Activated gamma-delta T cell (primary cell): Measurements from ENCODE around the gene BUD31.
"Not testable (repeated sequence)": the region's sequence is repeated elsewhere in the genome, so short reads cannot be mapped to it uniquely, and the experiment has no call there.

Experiments
- DNase-seq: peaks from one replicate; lab custom pipeline; 2025; lab: John Stamatoyannopoulos, UW

The BUD31 gene

DNA sequence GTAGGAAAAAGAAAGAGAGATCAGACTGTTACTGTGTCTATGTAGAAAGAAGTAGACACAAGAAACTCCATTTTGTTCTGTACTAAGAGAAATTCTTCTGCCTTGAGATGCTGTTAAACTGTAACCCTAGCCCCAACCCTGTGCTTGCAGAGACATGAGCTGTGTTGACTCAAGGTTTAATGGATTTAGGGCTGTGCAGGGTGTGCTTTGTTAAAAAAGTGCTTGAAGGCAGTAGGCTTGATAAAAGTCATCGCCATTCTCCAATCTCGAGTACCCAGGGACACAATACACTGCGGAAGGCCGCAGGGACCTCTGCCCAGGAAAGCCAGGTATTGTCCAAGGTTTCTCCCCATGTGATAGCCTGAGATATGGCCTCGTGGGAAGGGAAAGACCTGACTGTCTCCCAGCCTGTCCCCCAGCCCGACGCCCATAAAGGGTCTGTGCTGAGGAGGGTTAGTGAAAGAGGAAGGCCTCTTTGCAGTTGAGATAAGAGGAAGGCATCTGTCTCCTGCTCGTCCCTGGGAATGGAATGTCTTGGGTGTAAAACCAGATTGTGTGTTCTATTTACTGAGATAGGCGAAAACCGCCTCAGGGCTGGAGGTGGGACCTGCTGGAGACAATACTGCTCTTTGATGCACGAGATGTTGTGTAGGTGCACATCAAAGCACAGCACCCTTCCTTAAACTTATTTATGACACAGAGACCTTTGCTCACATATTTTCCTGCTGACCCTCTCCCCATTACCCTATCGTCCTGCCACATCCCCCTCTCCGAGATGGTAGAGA is 23.2 kb downstream of the BUD31 start:
- DNase-seq: not testable (repeated sequence)

DNA sequence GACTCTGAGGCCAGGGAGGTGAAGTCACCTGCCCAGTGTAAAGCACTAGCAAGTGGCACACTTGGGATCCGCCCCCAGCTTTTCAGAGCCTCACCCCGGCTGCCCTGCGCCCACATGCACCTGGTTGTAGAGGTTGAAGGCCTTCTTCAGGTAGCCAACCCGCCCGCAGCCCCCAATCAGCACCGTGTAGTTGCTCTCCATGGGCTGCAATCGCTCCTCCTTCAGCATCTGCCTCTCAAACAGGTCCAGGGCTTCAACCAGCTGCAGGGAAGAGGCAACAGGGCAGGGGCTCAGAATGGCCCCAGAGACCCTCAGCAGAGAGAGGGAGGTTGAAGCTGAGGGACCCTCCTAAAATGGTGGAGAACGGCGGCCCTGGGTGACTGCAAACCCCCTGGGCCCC is 24.4 kb downstream of the BUD31 start:
- no peak for DNase-seq

DNA sequence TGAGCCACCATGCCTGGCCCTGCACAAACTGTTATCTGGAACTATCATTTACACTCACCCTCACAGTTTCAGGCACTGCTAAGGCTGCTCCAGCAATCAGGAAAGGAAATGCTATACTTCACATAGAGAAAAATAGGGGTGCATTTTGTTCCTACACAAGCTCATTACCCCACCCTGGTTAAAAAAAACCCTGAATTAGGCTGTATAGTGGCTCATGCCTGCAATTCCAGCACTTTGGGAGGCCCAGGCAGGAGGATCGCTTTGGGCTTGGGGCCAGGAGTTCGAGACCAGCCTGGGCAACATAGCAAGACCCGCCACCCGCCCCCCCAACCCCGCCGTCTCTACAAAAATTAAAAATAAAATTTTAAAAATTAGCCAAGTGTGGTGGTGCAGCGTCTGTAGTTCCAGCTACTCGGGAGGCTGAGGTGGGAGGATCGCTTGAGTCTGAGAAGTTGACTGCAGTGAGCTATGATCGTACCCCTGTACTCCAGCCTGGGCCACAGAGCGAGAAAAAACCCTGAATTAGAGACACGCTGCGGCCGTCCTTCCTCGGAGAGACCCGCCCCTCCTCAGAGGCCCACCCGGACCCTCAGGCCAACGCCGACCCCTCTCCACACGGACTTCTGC is 29.3 kb downstream of the BUD31 start:
- no peak for DNase-seq

DNA sequence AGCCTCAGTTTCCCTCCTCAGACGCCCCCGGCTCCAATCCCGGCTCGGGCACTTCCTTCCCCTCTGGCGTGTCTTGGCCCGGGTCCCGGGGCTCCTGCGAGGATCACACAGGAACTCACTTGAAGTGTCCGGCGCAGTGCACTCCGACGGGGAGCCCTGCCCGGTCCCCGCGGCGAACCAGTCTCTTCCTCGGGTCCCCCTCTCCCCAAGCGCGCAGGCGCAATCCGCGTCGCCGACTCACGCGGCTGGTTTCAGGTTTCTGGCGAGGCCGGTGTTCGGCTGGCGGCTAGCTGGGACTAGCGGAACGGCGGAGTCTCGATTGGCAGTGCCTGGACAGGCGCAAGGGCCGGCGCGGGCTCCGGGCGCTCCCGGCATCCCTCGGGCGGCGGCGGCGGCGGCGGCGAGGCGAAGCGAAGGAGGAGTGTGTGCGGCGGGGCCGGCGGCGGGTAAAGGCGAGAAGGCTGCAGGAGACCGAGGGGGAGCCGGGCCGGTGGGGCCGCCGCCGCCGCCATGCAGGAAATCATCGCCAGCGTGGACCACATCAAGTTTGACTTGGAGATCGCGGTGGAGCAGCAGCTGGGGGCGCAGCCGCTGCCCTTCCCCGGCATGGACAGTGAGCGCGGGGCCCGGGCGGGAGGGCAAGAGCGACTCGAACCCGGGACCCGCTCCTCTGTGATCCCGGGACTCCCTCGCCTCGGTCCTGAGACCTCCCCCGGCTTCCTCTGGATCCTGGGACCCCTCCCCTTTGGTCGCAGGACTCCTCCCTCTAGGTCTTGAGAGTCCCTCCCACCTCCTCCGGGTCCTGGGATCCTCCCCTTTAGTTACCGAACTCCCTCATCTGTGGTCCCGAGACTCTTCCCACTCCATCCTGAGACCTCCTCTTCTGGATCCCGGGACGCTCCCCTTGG is 30.1 kb downstream of the BUD31 start, which contains the start of the genes CPSF4 and PTCD1:
Gene CPSF4 (plus strand): TSS at position 371 of the 908 bp plus-strand sequence. CDS start 140 bp downstream, at position 511.
Gene PTCD1 (minus strand): TSS at position 226 of the 908 bp plus-strand sequence. CDS start 3,556 bp downstream, outside the sequence.
- peak; percentile 82 for DNase-seq

DNA sequence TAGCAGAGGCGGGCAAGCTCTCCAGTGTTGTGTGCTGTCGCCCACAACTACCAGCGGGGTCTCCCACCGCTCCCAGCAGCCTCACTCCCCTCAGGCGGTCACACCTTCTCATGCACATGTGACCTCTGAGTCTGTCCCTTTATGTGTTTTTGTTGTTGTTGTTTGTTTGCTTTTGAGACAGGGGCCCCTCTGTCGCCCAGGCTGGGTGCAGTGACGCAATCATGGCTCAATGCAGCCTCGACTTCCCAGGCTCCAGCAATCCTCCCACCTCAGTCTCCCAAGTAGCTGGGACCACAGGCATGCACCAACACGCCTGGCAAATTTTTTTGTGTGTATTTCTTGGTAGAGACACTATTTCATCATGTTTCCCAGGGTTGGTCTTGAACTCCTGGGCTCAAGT is 31.4 kb downstream of the BUD31 start:
- no peak for DNase-seq

DNA sequence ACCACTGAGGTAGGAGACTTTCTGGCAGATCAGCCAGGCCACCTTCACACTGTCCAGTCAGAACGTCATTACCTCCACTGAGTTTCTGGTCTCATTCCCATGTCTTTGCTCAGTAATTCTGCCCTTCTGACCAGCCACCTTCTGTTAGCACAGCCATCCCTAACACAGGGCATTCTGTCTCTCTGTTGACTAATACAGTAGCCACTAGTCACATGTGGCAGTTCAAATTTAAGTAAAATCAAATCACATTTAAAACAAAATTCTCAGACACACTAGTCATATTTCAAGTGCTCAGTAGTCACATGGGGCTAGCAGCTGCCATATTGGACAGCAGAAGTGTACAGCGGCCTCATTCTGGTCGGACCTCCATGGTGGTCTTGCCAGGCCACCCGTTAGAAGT is 37.3 kb downstream of the BUD31 start:
- DNase-seq: no peak

DNA sequence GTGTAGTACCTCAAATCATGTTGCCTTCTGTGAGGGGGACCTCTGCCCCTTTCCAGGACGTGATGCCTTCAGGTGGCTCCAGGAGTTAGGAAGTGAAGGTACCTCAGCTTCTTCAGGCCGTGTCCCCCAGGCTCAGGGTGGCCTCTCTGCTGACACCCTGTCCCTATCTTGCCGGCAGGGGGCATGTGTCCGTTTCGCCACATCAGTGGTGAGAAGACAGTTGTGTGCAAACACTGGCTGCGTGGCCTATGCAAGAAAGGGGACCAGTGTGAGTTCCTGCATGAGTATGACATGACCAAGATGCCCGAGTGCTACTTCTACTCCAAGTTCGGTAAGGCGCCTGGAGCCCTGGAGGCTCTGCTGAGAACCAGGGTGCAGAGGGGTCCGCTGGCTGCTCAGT is 39.2 kb downstream of the BUD31 start:
- DNase-seq: no peak

DNA sequence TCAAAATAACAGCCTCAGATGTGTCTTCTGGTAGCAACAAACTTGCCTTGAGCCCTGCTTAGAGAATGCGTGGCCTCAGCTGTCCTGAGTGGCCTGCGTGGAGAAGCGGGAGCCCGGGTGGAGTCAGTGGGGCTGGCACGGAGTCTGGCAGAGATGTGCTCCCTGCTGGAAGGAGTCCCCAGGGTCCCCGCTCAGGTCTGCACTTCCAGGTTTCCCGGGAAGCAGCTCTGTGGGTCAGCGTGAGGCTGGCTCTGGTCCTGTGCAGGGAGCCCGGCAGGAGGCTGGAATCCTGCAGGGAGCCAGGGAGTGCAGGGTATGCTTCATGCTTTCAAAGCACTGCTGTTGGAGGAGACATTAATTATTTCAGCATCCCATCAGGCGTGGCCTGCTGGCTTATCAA is 40.1 kb downstream of the BUD31 start:
- no peak for DNase-seq

DNA sequence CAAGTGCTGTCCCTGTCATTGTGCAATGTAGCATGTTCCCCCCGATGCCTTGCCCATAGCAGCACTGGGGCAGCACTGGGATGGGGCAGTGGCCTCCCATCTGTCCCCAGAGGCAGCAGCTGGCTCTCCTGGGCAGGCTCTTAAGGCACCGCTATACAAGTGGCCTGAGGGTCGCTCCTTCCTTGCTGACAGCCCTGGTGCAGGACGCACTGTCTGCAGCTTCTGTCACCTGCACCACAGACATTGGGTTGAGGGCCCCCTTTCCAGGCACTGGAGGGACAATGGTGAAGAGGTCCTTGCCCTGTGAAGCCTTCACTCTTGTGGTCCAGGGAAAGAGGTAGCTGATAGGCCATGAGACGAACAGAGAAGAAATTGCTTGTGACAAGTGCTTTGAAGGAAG is 40.6 kb downstream of the BUD31 start:
- no peak for DNase-seq

DNA sequence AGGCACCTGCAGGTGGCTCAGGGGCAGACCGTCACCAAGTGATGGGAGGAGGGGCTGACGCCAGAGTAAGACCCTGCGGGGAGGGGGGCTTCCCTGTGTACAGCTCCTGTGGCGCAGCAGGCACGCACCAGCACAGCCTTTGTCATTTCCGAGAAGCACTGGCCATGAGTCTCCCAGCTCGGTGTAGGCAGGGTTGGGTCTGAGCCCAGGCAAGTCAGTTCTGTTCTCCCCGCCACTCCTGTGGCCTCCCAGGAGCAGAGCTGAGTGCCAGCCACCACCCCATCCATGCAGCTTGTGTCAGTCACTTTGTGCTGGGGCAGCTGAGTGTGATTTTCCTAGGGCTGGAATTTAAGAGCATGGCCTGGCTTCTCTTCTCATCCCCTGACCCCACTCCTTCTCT is 43.2 kb downstream of the BUD31 start:
- no peak for DNase-seq

DNA sequence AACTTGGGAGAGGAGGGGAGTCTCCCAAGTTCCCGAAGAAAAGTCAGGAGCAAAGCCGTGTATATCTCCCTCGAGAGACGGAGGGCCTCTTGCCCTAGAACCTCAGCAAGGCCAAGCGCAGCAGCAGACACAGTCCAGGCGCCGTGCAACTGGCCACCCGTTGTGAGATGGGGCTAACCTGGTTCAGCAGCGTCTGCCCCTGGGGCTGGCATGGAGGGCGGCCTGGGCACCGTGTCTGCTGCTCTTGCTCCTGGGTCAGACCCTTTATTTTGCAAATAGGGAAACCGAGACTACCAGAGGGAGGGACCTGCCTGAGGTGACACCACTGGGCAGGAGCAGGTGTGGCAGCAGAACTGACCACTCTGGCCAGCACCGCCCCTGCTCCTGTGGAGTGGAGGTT is 43.8 kb downstream of the BUD31 start:
- no peak for DNase-seq

DNA sequence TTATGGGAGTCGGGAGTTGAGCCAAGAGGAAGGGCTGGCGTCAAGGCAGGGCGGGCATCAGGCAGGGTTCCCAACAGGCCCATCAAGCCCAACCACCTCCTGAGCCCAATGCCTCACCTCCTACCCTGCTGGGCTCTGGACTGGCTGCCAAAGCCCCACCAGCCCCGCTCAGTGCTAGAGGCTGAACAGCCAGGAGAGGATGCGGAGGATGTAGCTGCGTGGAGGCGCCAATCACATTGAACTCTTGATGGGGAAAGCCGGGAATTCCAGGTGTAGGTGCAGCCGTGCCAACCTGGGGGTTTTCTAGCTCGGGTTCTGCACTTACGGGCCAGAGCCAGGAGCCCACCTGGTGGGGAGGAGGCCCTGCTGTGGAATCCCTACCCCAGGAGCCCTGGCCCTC is 44.3 kb downstream of the BUD31 start:
- DNase-seq: no peak

DNA sequence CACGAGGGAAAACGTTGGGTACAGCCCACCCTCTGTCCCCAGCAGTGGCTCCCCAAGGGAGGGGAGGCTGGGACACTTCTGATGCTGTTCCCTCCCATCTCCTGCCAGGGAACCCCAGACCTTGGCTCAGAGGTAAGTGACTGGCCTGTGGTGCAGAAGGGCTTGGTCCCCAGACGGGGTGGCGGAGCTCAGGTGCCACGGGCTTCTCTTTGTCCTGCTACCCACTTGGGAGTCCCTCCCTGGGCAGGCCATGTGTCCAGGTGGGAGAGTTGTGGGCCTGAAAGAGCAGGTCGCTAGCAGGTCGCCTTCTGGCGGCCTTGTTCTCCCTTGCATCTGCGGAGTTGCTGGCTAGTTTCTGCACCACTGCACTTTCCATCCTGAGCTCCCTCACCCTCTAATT is 47.1 kb downstream of the BUD31 start:
- no peak for DNase-seq

DNA sequence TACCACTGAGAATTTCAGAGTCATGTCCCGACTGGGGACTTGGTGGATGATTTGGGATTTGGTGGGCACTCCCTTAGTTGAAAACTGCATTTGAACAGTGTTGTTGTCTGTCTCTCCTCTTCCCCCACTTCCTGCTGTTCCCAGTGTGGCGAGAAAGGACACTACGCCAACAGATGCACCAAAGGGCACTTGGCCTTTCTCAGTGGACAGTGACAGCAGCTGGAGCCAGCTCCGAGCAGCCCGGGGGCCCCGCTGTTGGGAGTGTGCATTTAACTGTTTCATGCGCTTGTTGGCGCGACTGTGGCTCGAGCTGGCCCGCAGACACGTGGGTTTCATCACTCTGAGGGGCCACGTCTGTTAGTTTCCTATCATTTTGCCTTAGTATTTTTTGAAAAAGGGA is 47.5 kb downstream of the BUD31 start:
- DNase-seq: no peak

DNA sequence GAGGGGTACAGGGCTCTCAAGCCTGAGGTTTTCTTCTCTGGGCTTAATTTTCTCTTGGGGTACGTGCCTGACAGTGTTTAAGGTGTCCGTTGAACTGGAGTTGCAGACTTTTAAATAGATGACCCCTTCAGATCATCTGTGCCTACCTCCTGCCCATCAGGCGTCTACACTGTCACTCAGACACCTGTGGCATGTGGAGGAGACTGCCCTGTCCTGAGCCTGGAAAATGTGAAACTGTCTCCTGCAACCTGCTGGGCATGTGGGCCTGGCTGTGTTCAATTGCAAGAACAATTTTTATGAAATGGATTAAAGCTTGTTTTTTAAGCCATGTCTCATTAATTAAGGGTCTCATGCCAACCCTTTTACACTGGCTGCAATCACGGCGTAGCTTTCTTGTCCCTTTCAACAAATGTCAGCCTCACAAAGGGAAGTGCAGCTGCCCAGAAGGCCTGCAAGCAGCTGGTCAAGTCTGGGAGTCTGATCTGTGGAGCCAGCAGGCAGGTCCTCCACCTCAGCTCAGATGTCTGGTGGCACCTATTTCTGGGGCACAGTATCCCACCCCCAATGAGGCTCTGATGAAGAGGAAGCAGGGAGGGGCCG is 48.4 kb downstream of the BUD31 start:
- DNase-seq: no peak

DNA sequence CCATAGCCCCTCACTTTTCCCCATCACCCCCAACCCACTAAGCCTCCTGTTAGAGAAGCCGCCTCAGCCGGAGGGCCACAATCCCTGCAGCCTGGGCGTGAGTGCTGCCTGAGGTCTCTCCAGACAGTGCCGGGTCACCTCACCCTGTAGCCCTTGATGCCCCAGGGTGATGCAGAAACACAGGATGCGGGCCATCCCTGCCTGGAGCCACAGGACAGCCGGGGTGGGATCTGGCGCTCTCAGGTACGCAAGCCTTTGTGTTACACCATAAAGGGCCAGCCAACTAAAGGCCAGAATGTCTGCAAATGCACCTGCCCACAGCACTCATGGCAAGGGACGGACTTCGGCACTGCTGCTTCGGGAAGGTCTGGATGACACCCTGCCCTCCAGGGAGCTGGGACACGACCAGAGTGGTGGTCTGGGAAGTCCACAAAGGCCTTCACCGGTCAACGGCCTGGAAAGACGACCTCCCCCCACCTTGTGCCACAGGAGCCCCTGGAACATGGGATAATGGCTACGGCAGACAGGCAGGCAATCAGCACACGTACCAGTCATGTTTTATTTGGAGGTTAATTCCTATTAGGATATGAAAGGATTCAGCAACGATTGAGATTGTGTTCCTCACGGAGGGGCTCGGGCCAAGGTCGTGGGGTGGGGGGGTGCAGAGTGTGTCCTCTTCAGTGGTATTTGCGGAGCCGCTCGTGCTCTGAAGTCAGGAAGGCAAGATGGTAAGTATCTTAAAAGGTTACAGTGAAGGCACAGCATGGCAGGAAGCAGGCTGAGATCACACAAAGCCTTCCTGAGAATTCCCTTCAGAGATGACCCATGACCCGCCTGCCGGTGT is 49.1 kb downstream of the BUD31 start:
- DNase-seq: no peak

DNA sequence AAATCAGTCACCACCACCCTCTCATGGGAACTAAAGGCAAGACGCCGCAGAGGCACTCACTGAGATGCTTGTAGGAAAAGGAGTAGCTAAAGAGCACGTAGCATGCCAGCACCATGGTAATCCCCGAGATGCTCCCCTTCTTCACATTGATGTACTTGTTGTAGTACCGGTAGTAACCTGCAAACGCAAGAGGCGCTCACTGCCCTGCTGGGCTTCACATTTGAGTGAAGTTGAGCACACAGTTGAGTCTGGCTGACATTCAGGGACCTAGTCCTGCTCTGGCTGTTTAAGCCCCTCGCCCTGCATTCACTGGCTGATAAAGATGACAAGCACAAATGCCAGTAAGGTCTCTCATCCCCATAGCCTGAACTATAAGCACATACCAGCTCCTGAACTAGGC is 50.3 kb downstream of the BUD31 start:
- no peak for DNase-seq

DNA sequence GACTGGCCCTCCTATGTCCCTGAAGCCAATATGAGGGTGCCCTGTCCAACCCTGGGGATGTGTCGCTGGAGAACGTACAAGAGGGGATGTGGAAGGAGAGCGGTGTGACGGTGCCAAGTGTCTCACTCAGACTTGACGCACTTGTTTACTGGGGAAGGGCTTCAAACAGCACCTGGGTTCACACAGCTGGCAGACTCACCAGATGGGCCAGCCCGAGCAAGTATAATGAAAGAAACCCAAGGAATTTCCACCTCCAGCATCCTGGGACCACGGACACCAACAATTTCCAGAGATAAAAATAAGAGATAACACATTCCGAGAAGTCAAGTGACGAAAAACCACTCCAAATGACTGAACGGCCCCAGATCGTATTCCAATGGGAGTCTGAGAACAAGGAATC is 51.9 kb downstream of the BUD31 start:
- DNase-seq: no peak

DNA sequence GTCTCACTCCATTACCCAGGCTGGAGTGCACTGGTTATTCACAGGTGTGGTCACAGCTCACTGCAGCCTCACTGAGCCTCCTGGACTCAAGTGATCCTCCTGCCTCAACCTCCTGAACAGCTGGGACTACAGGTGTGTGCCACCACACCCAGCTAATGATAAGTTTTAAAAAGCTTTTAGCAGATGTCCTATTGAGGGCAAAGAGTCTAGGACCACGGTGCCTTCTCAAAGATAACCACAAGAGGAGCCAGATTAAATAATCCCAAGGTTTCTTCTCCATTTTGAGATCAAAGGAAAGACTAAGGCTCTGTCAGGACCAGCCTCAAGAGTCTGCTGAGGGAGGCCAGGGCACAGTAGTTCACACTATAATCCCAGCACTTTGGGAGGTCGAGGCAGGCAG is 52.5 kb downstream of the BUD31 start:
- no peak for DNase-seq

DNA sequence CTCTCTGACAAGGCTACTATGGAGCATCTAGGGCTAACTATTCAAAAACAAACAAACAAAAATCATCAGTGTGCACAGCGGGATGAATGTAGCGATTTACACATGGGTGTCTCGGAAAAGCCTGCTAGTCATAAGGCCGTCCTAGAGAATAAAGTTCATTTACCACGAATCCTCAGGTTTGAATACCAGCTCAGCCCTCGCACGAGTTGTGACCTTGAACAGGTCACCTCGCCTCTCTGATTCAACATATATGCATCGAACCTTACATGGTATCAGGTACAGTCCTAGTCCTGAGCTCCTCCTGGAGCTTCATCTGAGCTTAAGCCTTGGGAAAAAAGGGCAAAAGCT is 56.6 kb downstream of the BUD31 start:
- DNase-seq: no peak

DNA sequence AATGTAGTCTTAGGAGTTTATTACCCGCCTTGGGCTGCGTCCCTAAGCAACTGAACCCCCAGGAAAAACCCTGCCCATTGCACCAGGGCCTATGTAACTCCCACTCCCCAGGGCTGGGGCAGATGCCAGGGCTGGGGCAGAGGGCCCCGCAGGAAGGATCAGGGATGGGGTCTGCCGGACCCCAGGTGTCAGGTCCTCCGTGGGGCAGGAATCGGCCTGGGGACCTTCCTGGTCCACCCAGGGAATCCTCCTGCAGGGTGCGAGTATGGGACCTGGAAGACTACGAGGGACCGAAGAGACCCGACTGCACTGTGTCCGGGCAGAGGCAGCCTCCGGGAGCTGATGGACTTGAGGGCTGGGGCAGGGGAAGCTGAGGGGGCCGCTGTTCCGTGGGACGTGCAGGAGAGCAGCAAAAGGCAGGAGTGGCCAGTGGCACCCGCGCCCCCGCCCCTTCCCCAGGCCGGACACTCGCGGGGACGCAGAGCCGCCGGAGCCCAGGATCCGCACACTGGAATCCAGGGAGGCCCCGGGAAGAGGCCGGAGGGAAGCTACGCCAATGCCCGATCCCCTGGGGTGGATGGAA is 59.7 kb downstream of the BUD31 start:
- DNase-seq: no peak
